ENCODE results near the gene TANGO6.

DNA sequence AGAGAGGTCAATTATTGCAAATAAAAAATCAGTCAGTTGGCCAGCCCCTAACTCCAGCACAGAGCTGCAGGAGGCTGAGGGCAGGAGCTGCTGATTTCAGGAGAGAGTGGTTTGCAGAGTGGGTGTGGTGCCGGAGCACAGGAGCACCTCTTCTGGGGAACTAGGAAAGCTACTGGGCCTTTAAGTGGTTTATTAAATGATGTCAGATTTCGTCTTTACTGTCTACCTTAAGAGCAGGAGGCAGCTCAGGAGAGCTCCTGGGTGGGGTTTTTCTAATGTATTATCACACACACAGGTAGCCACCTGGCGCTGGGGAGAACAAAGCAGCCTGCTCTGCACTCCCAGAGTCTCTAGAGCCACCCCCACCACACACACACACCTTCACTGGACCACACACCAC lies 250.6 kb downstream of the TANGO6 start:
- TF ChIP-seq USF2 (IDR thresholded peaks at IDR 0.05; ENCODE audit: low read length) (no peak), NANOG (IDR thresholded peaks at IDR 0.05; ENCODE audit: insufficient read depth, low read depth, low read length, poor library complexity, severe bottlenecking) (no peak), SP1 (IDR thresholded peaks at IDR 0.05; ENCODE audit: low read depth, low read length) (no peak), JUND (IDR thresholded peaks at IDR 0.05; ENCODE audit: low read length) (no peak), EP300 (IDR thresholded peaks at IDR 0.05; ENCODE audit: borderline replicate concordance in 1 of 2, low read depth in 2 of 2, low read length in 2 of 2) (no peak), ASH2L (IDR thresholded peaks at IDR 0.05; ENCODE audit: low read length) (no peak), POLR2AphosphoS5 (IDR thresholded peaks at IDR 0.05; ENCODE audit: low read depth, low read length) (no peak), POLR2A (IDR thresholded peaks at IDR 0.05; ENCODE audit: control extremely low read depth in 1 of 2, low read depth in 2 of 2, low read length in 2 of 2) (no peak)
- TF ChIP-seq, protein P1, sequence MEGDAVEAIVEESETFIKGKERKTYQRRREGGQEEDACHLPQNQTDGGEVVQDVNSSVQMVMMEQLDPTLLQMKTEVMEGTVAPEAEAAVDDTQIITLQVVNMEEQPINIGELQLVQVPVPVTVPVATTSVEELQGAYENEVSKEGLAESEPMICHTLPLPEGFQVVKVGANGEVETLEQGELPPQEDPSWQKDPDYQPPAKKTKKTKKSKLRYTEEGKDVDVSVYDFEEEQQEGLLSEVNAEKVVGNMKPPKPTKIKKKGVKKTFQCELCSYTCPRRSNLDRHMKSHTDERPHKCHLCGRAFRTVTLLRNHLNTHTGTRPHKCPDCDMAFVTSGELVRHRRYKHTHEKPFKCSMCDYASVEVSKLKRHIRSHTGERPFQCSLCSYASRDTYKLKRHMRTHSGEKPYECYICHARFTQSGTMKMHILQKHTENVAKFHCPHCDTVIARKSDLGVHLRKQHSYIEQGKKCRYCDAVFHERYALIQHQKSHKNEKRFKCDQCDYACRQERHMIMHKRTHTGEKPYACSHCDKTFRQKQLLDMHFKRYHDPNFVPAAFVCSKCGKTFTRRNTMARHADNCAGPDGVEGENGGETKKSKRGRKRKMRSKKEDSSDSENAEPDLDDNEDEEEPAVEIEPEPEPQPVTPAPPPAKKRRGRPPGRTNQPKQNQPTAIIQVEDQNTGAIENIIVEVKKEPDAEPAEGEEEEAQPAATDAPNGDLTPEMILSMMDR (IDR thresholded peaks at IDR 0.05; ENCODE audit: control extremely low read depth in 1 of 3, insufficient read depth in 1 of 3, low read depth in 1 of 3, low read length in 3 of 3), result no peak
- TF ChIP-seq, protein P2, sequence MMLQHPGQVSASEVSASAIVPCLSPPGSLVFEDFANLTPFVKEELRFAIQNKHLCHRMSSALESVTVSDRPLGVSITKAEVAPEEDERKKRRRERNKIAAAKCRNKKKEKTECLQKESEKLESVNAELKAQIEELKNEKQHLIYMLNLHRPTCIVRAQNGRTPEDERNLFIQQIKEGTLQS (IDR thresholded peaks at IDR 0.05; ENCODE audit: insufficient read depth, low read depth, low read length), result no peak
- TF ChIP-seq, protein P3, sequence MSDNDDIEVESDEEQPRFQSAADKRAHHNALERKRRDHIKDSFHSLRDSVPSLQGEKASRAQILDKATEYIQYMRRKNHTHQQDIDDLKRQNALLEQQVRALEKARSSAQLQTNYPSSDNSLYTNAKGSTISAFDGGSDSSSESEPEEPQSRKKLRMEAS (IDR thresholded peaks at IDR 0.05), result no peak
